HepG2 (cell line): ENCODE results near the gene SCAPER. TPM values are rescaled to one million over a fixed set of nuclear protein-coding genes. Genes with fewer than 3 reads are reported as not detected.

Experiments
- ATF7 ChIP-seq, 2 experiments: fragments of 450-650 bp in 1 of 2; sonication (generic) in 1 of 2; formaldehyde crosslinking in 1 of 2; IDR thresholded peaks; 2 replicates each; pipeline versions ENCODE4 v1.4.0 to v1.6.1; 2016 to 2020; ENCODE audit warnings: antibody characterized with exemption in 1 of 2, mild to moderate bottlenecking in 1 of 2, missing genetic modification reagents in 1 of 2
- CAMTA2 ChIP-seq: sonication (generic); formaldehyde crosslinking; IDR thresholded peaks from 2 replicates; pipeline ENCODE4 v1.4.0; 2020; ENCODE audit warnings: mild to moderate bottlenecking, missing genetic modification reagents, borderline replicate concordance
- CHCHD3 ChIP-seq: sonication (generic); formaldehyde crosslinking; IDR thresholded peaks from 2 replicates; pipeline ENCODE4 v1.8.0; 2022; ENCODE audit warnings: mild to moderate bottlenecking, missing genetic modification reagents, moderate library complexity
- DPF2 ChIP-seq: sonication (generic); formaldehyde crosslinking; IDR thresholded peaks from 2 replicates; pipeline ENCODE4 v1.4.0; 2020; ENCODE audit warnings: mild to moderate bottlenecking, low read depth, missing genetic modification reagents, borderline replicate concordance
- FOXM1 ChIP-seq: sonication (generic); formaldehyde crosslinking; IDR thresholded peaks from 2 replicates; pipeline ENCODE4 v1.5.0; 2020; ENCODE audit warnings: missing genetic modification reagents
- HMG20A ChIP-seq: IDR thresholded peaks from 2 replicates; pipeline ENCODE4 v1.6.1; 2016; ENCODE audit warnings: borderline replicate concordance
- KDM5A ChIP-seq: fragments of 200-600 bp; sonication (generic); IDR thresholded peaks from 2 replicates; pipeline ENCODE4 v1.7.0; 2018; ENCODE audit warnings: antibody characterized with exemption, mild to moderate bottlenecking, low read length, borderline replicate concordance
- KDM6A ChIP-seq: IDR thresholded peaks from 2 replicates; pipeline ENCODE4 v1.6.1; 2016; ENCODE audit warnings: low read depth
- MTF2 ChIP-seq: sonication (generic); formaldehyde crosslinking; IDR thresholded peaks from 2 replicates; pipeline ENCODE4 v1.5.0; 2020; ENCODE audit warnings: missing genetic modification reagents, borderline replicate concordance
- SNAPC5 ChIP-seq: sonication (generic); formaldehyde crosslinking; IDR thresholded peaks from 2 replicates; pipeline ENCODE4 v1.8.1; 2023; ENCODE audit warnings: mild to moderate bottlenecking, missing genetic modification reagents, borderline replicate concordance
- SRY ChIP-seq: sonication (generic); formaldehyde crosslinking; IDR thresholded peaks from 2 replicates; pipeline ENCODE4 v1.8.0; 2022; ENCODE audit warnings: mild to moderate bottlenecking, missing genetic modification reagents
- TERF1 ChIP-seq: sonication (generic); formaldehyde crosslinking; IDR thresholded peaks from 2 replicates; pipeline ENCODE4 v1.8.0; 2022; ENCODE audit warnings: mild to moderate bottlenecking, missing genetic modification reagents, moderate library complexity
- TSC22D2 ChIP-seq: sonication (generic); formaldehyde crosslinking; IDR thresholded peaks from 2 replicates; pipeline ENCODE4 v1.5.1; 2020; ENCODE audit warnings: missing genetic modification reagents, mild to moderate bottlenecking, borderline replicate concordance
- ZBTB20 ChIP-seq: sonication (generic); formaldehyde crosslinking; IDR thresholded peaks from 2 replicates; pipeline ENCODE4 v1.8.1; 2023; ENCODE audit warnings: missing genetic modification reagents, low read depth, mild to moderate bottlenecking, borderline replicate concordance
- ZBTB43 ChIP-seq: sonication (generic); formaldehyde crosslinking; conservative IDR thresholded peaks from 2 replicates; pipeline ENCODE4 v1.4.0; 2020; ENCODE audit warnings: missing genetic modification reagents
- ZBTB44 ChIP-seq: sonication (generic); formaldehyde crosslinking; IDR thresholded peaks from 2 replicates; pipeline ENCODE4 v1.4.0; 2020; ENCODE audit warnings: missing genetic modification reagents
- ZNF101 ChIP-seq: sonication (generic); formaldehyde crosslinking; IDR thresholded peaks from 2 replicates; pipeline ENCODE4 v1.4.0; 2020; ENCODE audit warnings: mild to moderate bottlenecking, low read depth, missing genetic modification reagents, borderline replicate concordance
- ZNF354B ChIP-seq: sonication (generic); formaldehyde crosslinking; IDR thresholded peaks from 2 replicates; pipeline ENCODE4 v1.8.0; 2022; ENCODE audit warnings: mild to moderate bottlenecking, missing genetic modification reagents
- ZNF570 ChIP-seq: sonication (generic); formaldehyde crosslinking; IDR thresholded peaks from 2 replicates; pipeline ENCODE4 v1.4.0; 2020; ENCODE audit warnings: mild to moderate bottlenecking, missing genetic modification reagents, borderline replicate concordance
- ZNF670 ChIP-seq: sonication (generic); formaldehyde crosslinking; IDR thresholded peaks from 2 replicates; pipeline ENCODE4 v1.8.0; 2022; ENCODE audit warnings: mild to moderate bottlenecking, missing genetic modification reagents, borderline replicate concordance
- polyA plus RNA-seq, 8 experiments: library from polyadenylated mRNA; depleted of rRNA in 3 of 8; stranded (reverse) in 7 of 8; unstranded in 1 of 8; fragments of >200 nt; fragmentation: Illumina TruSeq in 4 of 8; extraction: Trizol in 4 of 8; gene quantifications; 2 replicates each; pipeline versions ENCODE4 v1.2.1 to v1.2.3, GENCODE V29; 2011 to 2016; ENCODE audit warnings: low read depth in 4 of 8, missing spikeins in 1 of 8, mixed read lengths in 1 of 8; ENCODE audit not compliant: insufficient read depth in 1 of 8
- total RNA-seq, 5 experiments: library from RNA; depleted of rRNA; stranded (reverse); fragments of >200 nt; fragmentation: Illumina TruSeq; extraction: Trizol; gene quantifications; 2 replicates each; pipeline ENCODE4 v1.2.3, GENCODE V29; 2016; ENCODE audit warnings: low read depth in 1 of 5
- TF ChIP-seq, protein P1 (sequence below): sonication (generic); formaldehyde crosslinking; IDR thresholded peaks from 2 replicates; pipeline ENCODE4 v1.4.0; 2020; ENCODE audit warnings: missing genetic modification reagents, borderline replicate concordance
- TF ChIP-seq, protein P2 (sequence below): sonication (generic); formaldehyde crosslinking; IDR thresholded peaks from 2 replicates; pipeline ENCODE4 v1.4.0; 2020; ENCODE audit warnings: mild to moderate bottlenecking, low read depth, missing genetic modification reagents

Gene SCAPER
- total and polyA plus RNA-seq, 2 of the 13 experiments (the other 11 are each of a cell fraction or from before 2014, with no cell fraction given): 4.3 to 10.5 TPM

GRCh38 chr15:76345880-76346668, 559.1 kb downstream of the SCAPER start (continued):
- TF ChIP-seq TERF1 (CRISPR knock-in tag): no peak
- no peak for TF ChIP-seq KDM5A
- TF ChIP-seq TSC22D2 (CRISPR knock-in tag): no peak
- no peak for TF ChIP-seq ATF7 (IDR thresholded peaks at IDR 0.05)
- no peak for TF ChIP-seq ATF7 (CRISPR knock-in tag; IDR thresholded peaks at IDR 0.05)
- no peak for TF ChIP-seq ZBTB20 (CRISPR knock-in tag)
- no peak for TF ChIP-seq CAMTA2
- TF ChIP-seq HMG20A (CRISPR knock-in tag): no peak
- no peak for TF ChIP-seq ZNF354B (CRISPR knock-in tag)
- no peak for TF ChIP-seq CHCHD3 (CRISPR knock-in tag)
- TF ChIP-seq DPF2 (CRISPR knock-in tag): no peak
- no peak for TF ChIP-seq FOXM1 (CRISPR knock-in tag)
- no peak for TF ChIP-seq SNAPC5
- TF ChIP-seq ZNF101 (CRISPR knock-in tag): no peak; the same call in 1 of the 2 replicates
- TF ChIP-seq MTF2 (CRISPR knock-in tag): no peak
- TF ChIP-seq ZBTB44: no peak
- no peak for TF ChIP-seq ZNF570
- TF ChIP-seq, protein P1, sequence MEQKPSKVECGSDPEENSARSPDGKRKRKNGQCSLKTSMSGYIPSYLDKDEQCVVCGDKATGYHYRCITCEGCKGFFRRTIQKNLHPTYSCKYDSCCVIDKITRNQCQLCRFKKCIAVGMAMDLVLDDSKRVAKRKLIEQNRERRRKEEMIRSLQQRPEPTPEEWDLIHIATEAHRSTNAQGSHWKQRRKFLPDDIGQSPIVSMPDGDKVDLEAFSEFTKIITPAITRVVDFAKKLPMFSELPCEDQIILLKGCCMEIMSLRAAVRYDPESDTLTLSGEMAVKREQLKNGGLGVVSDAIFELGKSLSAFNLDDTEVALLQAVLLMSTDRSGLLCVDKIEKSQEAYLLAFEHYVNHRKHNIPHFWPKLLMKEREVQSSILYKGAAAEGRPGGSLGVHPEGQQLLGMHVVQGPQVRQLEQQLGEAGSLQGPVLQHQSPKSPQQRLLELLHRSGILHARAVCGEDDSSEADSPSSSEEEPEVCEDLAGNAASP (CRISPR knock-in tag): no peak
- TF ChIP-seq ZBTB43 (CRISPR knock-in tag): no peak; the same call in 1 of the 2 replicates
- TF ChIP-seq, protein P2, sequence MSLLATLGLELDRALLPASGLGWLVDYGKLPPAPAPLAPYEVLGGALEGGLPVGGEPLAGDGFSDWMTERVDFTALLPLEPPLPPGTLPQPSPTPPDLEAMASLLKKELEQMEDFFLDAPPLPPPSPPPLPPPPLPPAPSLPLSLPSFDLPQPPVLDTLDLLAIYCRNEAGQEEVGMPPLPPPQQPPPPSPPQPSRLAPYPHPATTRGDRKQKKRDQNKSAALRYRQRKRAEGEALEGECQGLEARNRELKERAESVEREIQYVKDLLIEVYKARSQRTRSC (CRISPR knock-in tag): no peak
- TF ChIP-seq ZNF670 (CRISPR knock-in tag): no peak; the same call in 1 of the 2 replicates
- 0 out of 2 replicates have a peak, but pooled peaks have one; percentile 17 for TF ChIP-seq SRY
- no peak for TF ChIP-seq KDM6A (CRISPR knock-in tag)
